HFFc6 (cell line): Measurements from ENCODE around the gene EXOC6B. TPM values are rescaled to one million over a fixed set of nuclear protein-coding genes. Genes with fewer than 3 reads are reported as not detected.

Experiments used
- DNase-seq: peaks from one replicate; pipeline ENCODE4 v3.0.0-alpha.2; 2018
- H3K27ac Mint-ChIP-seq: 2 replicates; pipeline ENCODE4 v1.8.0; 2020; ENCODE audit warnings: mild to moderate bottlenecking, mixed read lengths
- H3K27me3 Mint-ChIP-seq: 2 replicates; pipeline ENCODE4 v1.8.0; 2021; ENCODE audit warnings: mild to moderate bottlenecking, moderate library complexity, mixed read lengths; ENCODE audit not compliant: insufficient read depth
- H3K36me3 Mint-ChIP-seq: 2 replicates; pipeline ENCODE4 v1.8.0; 2021; ENCODE audit warnings: low read depth, mixed read lengths
- H3K4me1 Mint-ChIP-seq: 2 replicates; pipeline ENCODE4 v1.8.0; 2020; ENCODE audit warnings: low read depth, mixed read lengths
- H3K4me3 Mint-ChIP-seq: 2 replicates; pipeline ENCODE4 v1.8.0; 2020; ENCODE audit warnings: mild to moderate bottlenecking, moderate library complexity, mixed read lengths
- H3K9me3 Mint-ChIP-seq: 2 replicates; pipeline ENCODE4 v1.8.0; 2020; ENCODE audit warnings: mild to moderate bottlenecking, mixed read lengths
- CTCF ChIP-seq: fragments of 200-600 bp; sonication (generic); IDR thresholded peaks from 2 replicates; pipeline ENCODE4 v1.5.0; 2021; ENCODE audit warnings: antibody characterized with exemption, mild to moderate bottlenecking
- total RNA-seq, 6 experiments: library from RNA; stranded (reverse); fragmentation: NEBNext Ultra II Directional; extraction: Animal tissue kit (Norgen Biotek cat#: 25700); gene quantifications; 2 replicates in 1 of 6; 3 replicates in 5 of 6; pipeline ENCODE4 v1.2.3, GENCODE V29; 2021

Gene EXOC6B
- total RNA-seq, 6 experiments from 2014 or later = 24.8 to 33.0 (median 27.4) TPM

GRCh38 chr2:72254831-72255451, 570.9 kb downstream of the EXOC6B start:
- Mint-ChIP-seq H3K4me1 (no peaks in the 10 kb centered on the region), H3K9me3 (no peaks in the 10 kb centered on the region), H3K27ac (no peak overlapping the region), H3K36me3 (peaks cover 9% of the 10 kb centered on the region), H3K4me3 (no peak overlapping the region), H3K27me3 (peaks cover 2% of the 10 kb centered on the region; the same call in 1 of the 2 replicates)
- DNase-seq = no peak
- TF ChIP-seq CTCF = no peak

GRCh38 chr2:72238311-72238710, 587.5 kb downstream of the EXOC6B start:
- H3K4me1 Mint-ChIP-seq = peaks cover 35% of the 10 kb centered on the region
- TF ChIP-seq CTCF = no peak
- no peak overlapping the region for H3K27ac Mint-ChIP-seq
- no peak overlapping the region for H3K4me3 Mint-ChIP-seq
- H3K36me3 Mint-ChIP-seq = no peaks in the 10 kb centered on the region
- no peak for DNase-seq
- peaks cover 2% of the 10 kb centered on the region for H3K27me3 Mint-ChIP-seq
- no peaks in the 10 kb centered on the region for H3K9me3 Mint-ChIP-seq

GRCh38 chr2:72237549-72237948, 588.3 kb downstream of the EXOC6B start:
- H3K4me1 Mint-ChIP-seq = peaks cover 35% of the 10 kb centered on the region
- no peak overlapping the region for H3K4me3 Mint-ChIP-seq
- TF ChIP-seq CTCF = no peak
- H3K36me3 Mint-ChIP-seq = no peaks in the 10 kb centered on the region
- peaks cover 2% of the 10 kb centered on the region for H3K27me3 Mint-ChIP-seq
- DNase-seq = no peak
- H3K9me3 Mint-ChIP-seq = no peaks in the 10 kb centered on the region
- H3K27ac Mint-ChIP-seq = no peak overlapping the region

GRCh38 chr2:72236445-72237067, 589.3 kb downstream of the EXOC6B start:
- Mint-ChIP-seq H3K4me1 (peaks cover 33% of the 10 kb centered on the region), H3K27ac (peak overlapping the region; percentile 42; the same call in 1 of the 2 replicates), H3K36me3 (no peaks in the 10 kb centered on the region), H3K27me3 (peaks cover 2% of the 10 kb centered on the region), H3K4me3 (no peak overlapping the region), H3K9me3 (no peaks in the 10 kb centered on the region)
- no peak for TF ChIP-seq CTCF
- DNase-seq = peak; percentile 74

- peaks cover 2% of the 10 kb centered on the region for H3K27me3 Mint-ChIP-seq
- no peak for TF ChIP-seq CTCF
- no peaks in the 10 kb centered on the region for H3K9me3 Mint-ChIP-seq
- H3K4me1 Mint-ChIP-seq = peaks cover 27% of the 10 kb centered on the region
- H3K27ac Mint-ChIP-seq = no peak overlapping the region
- no peak for DNase-seq
- H3K36me3 Mint-ChIP-seq = no peaks in the 10 kb centered on the region
- H3K4me3 Mint-ChIP-seq = no peak overlapping the region
These were observed 590.1 kb downstream of the EXOC6B start for GRCh38 chr2:72235497-72236415.
